GM13976 (cell line): ENCODE results near the gene OCA2.

Source experiments
- DNase-seq: peaks from one replicate; pipeline ENCODE4 v3.0.0; 2012; ENCODE audit warnings: low spot score
- in situ Hi-C: fragments of 300-500 bp; cut with MboI; formaldehyde crosslinking; loops from one replicate; pipeline ENCODE4 v1.12.0; 2022; ENCODE audit warnings: low sequenced_read_pairs, mixed read lengths, inconsistent platforms; ENCODE audit not compliant: unreplicated experiment
- TF ChIP-seq, protein P1 (sequence below): IDR thresholded peaks from 2 replicates; pipeline ENCODE4 v1.5.1; 2012; ENCODE audit warnings: borderline replicate concordance, mild to moderate bottlenecking; ENCODE audit not compliant: insufficient read depth; ENCODE audit errors: extremely low read depth, missing control alignments, control extremely low read depth

The OCA2 gene

DNA sequence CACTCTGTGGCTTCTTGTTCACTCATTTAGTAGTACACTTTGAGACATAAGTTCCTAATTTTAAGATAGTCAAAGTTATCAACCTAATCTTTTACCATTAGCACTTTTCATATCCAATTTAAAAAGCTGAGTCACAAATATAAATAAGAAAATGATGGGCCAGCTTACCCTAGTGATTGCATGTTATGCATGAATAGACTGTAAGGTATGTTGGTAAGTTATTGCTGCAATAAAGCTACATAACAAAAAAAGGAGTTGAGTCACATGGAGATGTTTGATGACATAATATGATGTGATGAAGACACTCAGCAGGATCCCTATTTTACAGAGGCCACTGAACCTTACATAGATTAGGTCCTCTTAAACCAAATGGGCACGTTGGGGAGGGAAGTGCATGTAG, 161.3 kb downstream of the OCA2 start:
- TF ChIP-seq, protein P1, sequence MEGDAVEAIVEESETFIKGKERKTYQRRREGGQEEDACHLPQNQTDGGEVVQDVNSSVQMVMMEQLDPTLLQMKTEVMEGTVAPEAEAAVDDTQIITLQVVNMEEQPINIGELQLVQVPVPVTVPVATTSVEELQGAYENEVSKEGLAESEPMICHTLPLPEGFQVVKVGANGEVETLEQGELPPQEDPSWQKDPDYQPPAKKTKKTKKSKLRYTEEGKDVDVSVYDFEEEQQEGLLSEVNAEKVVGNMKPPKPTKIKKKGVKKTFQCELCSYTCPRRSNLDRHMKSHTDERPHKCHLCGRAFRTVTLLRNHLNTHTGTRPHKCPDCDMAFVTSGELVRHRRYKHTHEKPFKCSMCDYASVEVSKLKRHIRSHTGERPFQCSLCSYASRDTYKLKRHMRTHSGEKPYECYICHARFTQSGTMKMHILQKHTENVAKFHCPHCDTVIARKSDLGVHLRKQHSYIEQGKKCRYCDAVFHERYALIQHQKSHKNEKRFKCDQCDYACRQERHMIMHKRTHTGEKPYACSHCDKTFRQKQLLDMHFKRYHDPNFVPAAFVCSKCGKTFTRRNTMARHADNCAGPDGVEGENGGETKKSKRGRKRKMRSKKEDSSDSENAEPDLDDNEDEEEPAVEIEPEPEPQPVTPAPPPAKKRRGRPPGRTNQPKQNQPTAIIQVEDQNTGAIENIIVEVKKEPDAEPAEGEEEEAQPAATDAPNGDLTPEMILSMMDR, result no peak
- DNase-seq, result no peak
- in situ Hi-C loops, result no loop called here

DNA sequence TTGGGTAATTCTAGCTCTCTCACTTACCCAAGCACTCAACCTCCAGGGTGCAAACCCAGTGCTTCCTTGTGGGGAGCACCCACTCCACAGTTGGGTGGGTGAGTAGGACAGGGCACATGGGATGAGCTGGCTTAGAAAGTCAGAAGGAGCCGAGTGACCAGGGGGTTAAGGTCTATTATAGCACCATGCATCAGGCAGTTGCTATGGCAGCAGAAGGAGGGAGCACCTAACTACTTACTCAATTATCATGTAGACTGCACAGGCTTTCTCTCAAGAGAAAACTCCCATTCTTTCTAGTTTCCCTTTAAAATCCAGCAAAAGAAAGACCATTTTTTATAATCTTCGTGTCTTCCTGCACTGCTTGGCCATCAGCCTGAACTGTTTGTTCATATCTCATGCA, 163.0 kb downstream of the OCA2 start:
- in situ Hi-C loops, result no loop called here
- no peak for DNase-seq
- TF ChIP-seq, protein P1, result no peak

DNA sequence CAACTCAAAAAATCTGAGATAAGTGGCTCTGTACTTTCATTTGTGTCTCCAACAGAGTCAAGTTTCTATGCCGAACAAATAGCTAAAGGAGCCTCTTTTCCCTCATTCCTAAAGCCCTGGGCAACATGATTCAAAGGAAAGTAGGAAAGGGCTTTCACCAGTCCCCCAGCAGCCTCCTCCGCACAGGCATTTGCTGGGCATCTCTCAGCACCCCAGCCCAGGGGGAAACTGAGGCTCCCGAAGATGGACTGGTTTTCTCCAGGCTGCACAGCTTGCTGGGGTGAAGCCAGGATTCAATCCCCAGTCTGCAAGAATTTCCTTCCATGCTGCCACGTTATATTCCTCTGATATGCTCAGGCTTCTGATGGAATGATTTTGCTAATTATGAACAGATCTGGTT, 163.8 kb downstream of the OCA2 start:
- no peak for DNase-seq
- TF ChIP-seq, protein P1, result no peak
- in situ Hi-C loops, result no loop called here

DNA sequence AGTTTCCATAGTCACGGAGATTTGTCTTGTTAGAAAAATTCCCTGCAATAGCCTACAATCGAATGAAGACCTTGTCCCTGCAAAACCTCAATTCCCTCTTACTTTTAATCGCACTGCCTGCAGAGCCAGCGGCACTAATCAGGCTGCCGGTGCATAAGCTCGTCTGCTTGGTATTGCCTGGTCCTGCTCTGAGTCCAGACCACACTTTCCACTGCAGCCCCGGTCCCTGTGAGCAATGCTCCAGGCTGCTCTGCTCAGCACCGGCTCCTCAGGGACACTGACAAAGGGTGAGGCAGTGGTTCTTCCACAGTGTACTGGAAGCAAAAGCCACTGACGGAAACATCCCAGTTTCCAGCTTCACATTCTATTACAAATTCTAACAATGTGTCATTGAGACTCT, 164.3 kb downstream of the OCA2 start:
- TF ChIP-seq, protein P1, result no peak
- no peak for DNase-seq
- in situ Hi-C loops, result no loop called here

DNA sequence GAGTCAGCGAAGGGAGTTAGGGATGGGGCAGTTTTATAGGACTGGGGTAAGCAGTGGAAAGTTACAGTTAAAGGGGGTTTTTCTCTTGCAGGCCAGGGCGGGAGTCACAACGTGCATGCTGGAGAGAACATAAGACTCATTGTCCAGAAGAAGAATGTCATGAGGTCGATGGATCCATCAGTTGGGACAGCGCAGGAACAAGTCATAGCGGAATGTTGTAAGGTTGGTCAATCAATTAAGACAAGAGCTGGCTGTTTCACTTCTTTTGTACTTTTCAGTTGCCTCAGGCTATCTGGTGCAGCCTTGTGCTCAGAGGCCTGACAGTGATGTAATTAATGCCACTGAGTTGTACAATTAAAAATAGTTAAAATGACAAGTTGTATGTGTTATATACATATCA, 165.6 kb downstream of the OCA2 start:
- in situ Hi-C loops, result no loop called here
- no peak for DNase-seq
- TF ChIP-seq, protein P1, result no peak

DNA sequence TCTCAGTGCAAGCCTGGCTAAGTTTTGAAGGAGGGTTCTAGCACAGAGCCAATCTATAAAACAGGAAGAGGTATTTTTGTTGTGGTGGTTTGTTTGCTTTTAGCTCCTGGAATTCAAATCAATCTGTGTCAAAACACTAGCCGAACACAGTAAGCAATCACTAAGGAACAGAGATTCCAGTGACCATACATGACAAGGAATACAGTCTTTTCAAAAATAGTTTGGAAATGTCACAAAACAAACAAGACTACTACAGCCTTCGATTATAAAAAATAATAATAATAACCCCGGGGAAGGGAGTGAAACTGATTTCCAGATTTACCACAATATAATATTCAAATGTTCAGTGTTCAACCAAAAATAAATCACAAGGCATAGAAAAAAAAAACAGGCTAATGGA, 166.5 kb downstream of the OCA2 start:
- in situ Hi-C loops, result no loop called here
- TF ChIP-seq, protein P1, result no peak
- DNase-seq, result no peak

DNA sequence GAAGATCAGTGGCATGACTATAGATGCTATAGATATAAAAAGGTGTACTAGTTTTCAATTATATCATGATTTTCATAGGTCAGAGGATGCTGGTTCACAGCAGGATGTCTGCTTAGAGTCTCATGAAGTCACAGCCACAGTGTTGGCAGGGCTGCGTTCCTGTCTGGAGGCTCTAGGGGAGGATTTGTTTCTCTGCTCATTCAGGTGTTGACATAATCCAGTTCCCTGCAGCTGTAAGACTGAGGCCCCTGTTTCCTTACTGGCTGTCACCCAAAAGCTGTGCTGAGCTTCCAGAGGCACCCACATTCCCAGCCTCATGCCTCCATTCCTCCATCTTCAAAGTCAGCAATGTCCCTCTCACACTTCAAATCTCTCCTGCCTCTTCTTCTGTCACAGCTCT, 170.7 kb downstream of the OCA2 start:
- no peak for DNase-seq
- in situ Hi-C loops, result no loop called here
- TF ChIP-seq, protein P1, result no peak
